Measurements from ENCODE around the gene PDYN. TPM values are rescaled to one million over a fixed set of nuclear protein-coding genes. Genes with fewer than 3 reads are reported as not detected.

The PDYN gene
- polyA plus RNA-seq, 3 donors: not detected

- Mint-ChIP-seq H3K9me3 (peaks cover 0 to 4% (median 0%) of the 10 kb centered on the region in 7 donors), H3K4me3 (no peak overlapping the region), H3K27me3 (ENCODE audit: low read depth in 3 of 3) (peaks cover 0 to 2% (median 0%) of the 10 kb centered on the region in 3 donors), H3K4me1 (peaks cover 37% of the 10 kb centered on the region), H3K27ac (peak overlapping the region in 2 of 7 donors; percentile 16 to 61), H3K36me3 (no peaks in the 10 kb centered on the region)
- Histone ChIP-seq H3K4me1 (ENCODE audit: control insufficient read depth in 1 of 2, insufficient read depth in 2 of 2, low read length in 2 of 2) (peaks cover 29 to 30% of the 10 kb centered on the region in 2 donors), H3K9me3 (replicated peaks in 1 of 2; ENCODE audit: control insufficient read depth in 1 of 2, insufficient read depth in 1 of 2, low read length in 2 of 2) (no peaks in the 10 kb centered on the region), H3K4me3 (replicated peaks in 1 of 3; ENCODE audit: low read depth in 2 of 3, low read length in 3 of 3) (no peak overlapping the region), H3K79me2 (ENCODE audit: insufficient read depth, low read length) (no peaks in the 10 kb centered on the region), H3K4me2 (replicated peaks; ENCODE audit: extremely low read depth, low read length, poor library complexity, severe bottlenecking) (no peak overlapping the region), H3K9ac (ENCODE audit: insufficient read depth, low read length, poor library complexity, severe bottlenecking) (no peak overlapping the region), H3K36me3 (replicated peaks in 1 of 2; ENCODE audit: control insufficient read depth in 1 of 2, insufficient read depth in 2 of 2, low read length in 2 of 2) (no peaks in the 10 kb centered on the region), H3K27ac (ENCODE audit: low read depth in 1 of 2, low read length in 2 of 2) (no peak overlapping the region), H2AFZ (ENCODE audit: insufficient read depth, low read depth, low read length, poor library complexity, severe bottlenecking) (no peak overlapping the region), H3K27me3 (ENCODE audit: control insufficient read depth in 2 of 2, insufficient read depth in 2 of 2, low read length in 2 of 2) (no peaks in the 10 kb centered on the region), H4K20me1 (ENCODE audit: insufficient read depth, low read length) (no peaks in the 10 kb centered on the region)
- intact Hi-C loops (cut with micrococcal nuclease): loop anchor here in 1 of 2 donors (5.0 kb wide), 1 partner anchor 34 kb away; no protein-coding TSS in a partner anchor
- no peak for DNase-seq
- WGBS (ENCODE audit: insufficient coverage): 94% methylated on average over 5 of the region's 5 CpGs
- no peak for TF ChIP-seq CTCF (IDR thresholded peaks at IDR 0.05)
These were observed 32.5 kb downstream of the PDYN start for GRCh38 chr20:1961374-1961773.

- no CpG with 5 or more reads among the region's 2 CpGs for WGBS (ENCODE audit: insufficient coverage)
- Histone ChIP-seq H3K36me3 (replicated peaks in 1 of 2; ENCODE audit: control insufficient read depth in 1 of 2, insufficient read depth in 2 of 2, low read length in 2 of 2) (no peaks in the 10 kb centered on the region), H3K9ac (ENCODE audit: insufficient read depth, low read length, poor library complexity, severe bottlenecking) (no peak overlapping the region), H2AFZ (ENCODE audit: insufficient read depth, low read depth, low read length, poor library complexity, severe bottlenecking) (no peak overlapping the region), H3K27me3 (ENCODE audit: control insufficient read depth in 2 of 2, insufficient read depth in 2 of 2, low read length in 2 of 2) (no peaks in the 10 kb centered on the region), H3K9me3 (replicated peaks in 1 of 2; ENCODE audit: control insufficient read depth in 1 of 2, insufficient read depth in 1 of 2, low read length in 2 of 2) (no peaks in the 10 kb centered on the region), H4K20me1 (ENCODE audit: insufficient read depth, low read length) (no peaks in the 10 kb centered on the region), H3K79me2 (ENCODE audit: insufficient read depth, low read length) (no peaks in the 10 kb centered on the region), H3K4me2 (replicated peaks; ENCODE audit: extremely low read depth, low read length, poor library complexity, severe bottlenecking) (no peak overlapping the region), H3K4me3 (replicated peaks in 1 of 3; ENCODE audit: low read depth in 2 of 3, low read length in 3 of 3) (no peak overlapping the region), H3K27ac (ENCODE audit: low read depth in 1 of 2, low read length in 2 of 2) (no peak overlapping the region), H3K4me1 (ENCODE audit: control insufficient read depth in 1 of 2, insufficient read depth in 2 of 2, low read length in 2 of 2) (peaks cover 23 to 28% of the 10 kb centered on the region in 2 donors)
- H3K27ac Mint-ChIP-seq: no peak overlapping the region
- TF ChIP-seq CTCF (IDR thresholded peaks at IDR 0.05): no peak
- H3K27me3 Mint-ChIP-seq (ENCODE audit: low read depth in 3 of 3): peaks cover 0 to 3% (median 1%) of the 10 kb centered on the region in 3 donors
- H3K36me3 Mint-ChIP-seq: no peaks in the 10 kb centered on the region
- H3K4me3 Mint-ChIP-seq: no peak overlapping the region
- no peak for DNase-seq
- H3K9me3 Mint-ChIP-seq: peaks cover 0 to 2% (median 0%) of the 10 kb centered on the region in 7 donors
- H3K4me1 Mint-ChIP-seq: peaks cover 29% of the 10 kb centered on the region
- intact Hi-C loops (cut with micrococcal nuclease): no loop called here
These were observed 34.7 kb downstream of the PDYN start for GRCh38 chr20:1959156-1959555.
